HEK293 (cell line): ENCODE measurements around the gene CPSF2.

Source experiments
- CTCF ChIA-PET: fragments of 350-600 bp; formaldehyde crosslinking; extraction: SDS; loops from one replicate; lab custom pipeline; 2021; ENCODE audit warnings: antibody characterized with exemption; lab: Yijun Ruan, JAX
- POLR2A ChIA-PET: fragments of 300-600 bp; formaldehyde crosslinking; extraction: SDS; loops from one replicate; lab custom pipeline; 2020; ENCODE audit warnings: antibody characterized with exemption, inconsistent platforms; lab: Yijun Ruan, JAX
- H3K27ac ChIP-seq: fragments of 200-500 bp; sonication (Bioruptor generic); 2 replicates; pipeline ENCODE4 v1.5.1; 2014; ENCODE audit warnings: low read depth, low read length, control low read depth, inconsistent platforms; ENCODE audit errors: extremely low read depth
- H3K36me3 ChIP-seq, 2 experiments: fragments of 200-500 bp in 1 of 2; sonication (Bioruptor generic) in 1 of 2; 1 replicate in 1 of 2; 2 replicates in 1 of 2; pipeline ENCODE4 v1.5.1; 2014 to 2017; ENCODE audit warnings: inconsistent platforms in 2 of 2, low read length in 2 of 2; ENCODE audit not compliant: control insufficient read depth in 2 of 2, insufficient read depth in 1 of 2
- H3K4me1 ChIP-seq: fragments of 200-500 bp; sonication (Bioruptor generic); 2 replicates; pipeline ENCODE4 v1.5.1; 2014; ENCODE audit warnings: mild to moderate bottlenecking, low read length, inconsistent platforms; ENCODE audit not compliant: control insufficient read depth, insufficient read depth
- H3K4me3 ChIP-seq: 2 replicates; pipeline ENCODE4 v1.5.1; 2011; ENCODE audit warnings: low read depth, mild to moderate bottlenecking, control low read depth, low read length, moderate library complexity
- H3K9me3 ChIP-seq: fragments of 200-500 bp; sonication (Bioruptor generic); 2 replicates; pipeline ENCODE4 v1.5.1; 2014; ENCODE audit warnings: low read depth, low read length, inconsistent platforms; ENCODE audit not compliant: control insufficient read depth, insufficient read depth
- BCL11B ChIP-seq: fragments of 450-650 bp; formaldehyde crosslinking; IDR thresholded peaks from 2 replicates; pipeline ENCODE4 v1.5.1; 2016; ENCODE audit warnings: low read depth, missing biosample characterization, missing genetic modification characterization
- EGR2 ChIP-seq: fragments of 450-650 bp; formaldehyde crosslinking; IDR thresholded peaks from 2 replicates; pipeline ENCODE4 v1.5.1; 2016; ENCODE audit warnings: low read depth, missing biosample characterization, missing genetic modification characterization
- GFI1B ChIP-seq: fragments of 450-650 bp; formaldehyde crosslinking; IDR thresholded peaks from 2 replicates; pipeline ENCODE4 v1.5.1; 2016; ENCODE audit warnings: missing biosample characterization, missing genetic modification characterization
- HOXA7 ChIP-seq: sonication (generic); formaldehyde crosslinking; IDR thresholded peaks from 2 replicates; pipeline ENCODE4 v1.8.1; 2022; ENCODE audit warnings: missing genetic modification reagents, borderline replicate concordance
- IKZF3 ChIP-seq: fragments of 450-650 bp; IDR thresholded peaks from 2 replicates; pipeline ENCODE4 v1.5.0; 2018; ENCODE audit warnings: missing biosample characterization, mild to moderate bottlenecking, missing genetic modification characterization, moderate library complexity
- MEIS1 ChIP-seq: sonication (generic); formaldehyde crosslinking; IDR thresholded peaks from 2 replicates; pipeline ENCODE4 v1.8.1; 2022; ENCODE audit warnings: missing genetic modification reagents, mild to moderate bottlenecking, borderline replicate concordance
- MYNN ChIP-seq: fragments of 450-650 bp; formaldehyde crosslinking; IDR thresholded peaks from 2 replicates; pipeline ENCODE4 v1.5.1; 2016; ENCODE audit warnings: missing biosample characterization, missing genetic modification characterization, borderline replicate concordance
- OSR2 ChIP-seq: fragments of 450-650 bp; formaldehyde crosslinking; IDR thresholded peaks from 2 replicates; pipeline ENCODE4 v1.5.1; 2016; ENCODE audit warnings: missing biosample characterization, missing genetic modification characterization
- SALL2 ChIP-seq: fragments of 450-650 bp; formaldehyde crosslinking; IDR thresholded peaks from 2 replicates; pipeline ENCODE4 v1.5.0; 2017; ENCODE audit warnings: missing biosample characterization, mild to moderate bottlenecking, missing genetic modification characterization, borderline replicate concordance
- SP7 ChIP-seq: fragments of 450-650 bp; formaldehyde crosslinking; IDR thresholded peaks from 2 replicates; pipeline ENCODE4 v1.5.1; 2016; ENCODE audit warnings: missing biosample characterization, missing genetic modification characterization
- ZBTB21 ChIP-seq: fragments of 450-650 bp; formaldehyde crosslinking; IDR thresholded peaks from 2 replicates; pipeline ENCODE4 v1.5.1; 2017; ENCODE audit warnings: missing biosample characterization, missing genetic modification characterization
- ZNF157 ChIP-seq: fragments of 450-650 bp; formaldehyde crosslinking; IDR thresholded peaks from 2 replicates; pipeline ENCODE4 v1.5.1; 2016; ENCODE audit warnings: missing biosample characterization, missing genetic modification characterization
- ZNF16 ChIP-seq: fragments of 450-650 bp; formaldehyde crosslinking; IDR thresholded peaks from 2 replicates; pipeline ENCODE4 v1.5.1; 2016; ENCODE audit warnings: low read depth, missing biosample characterization, missing genetic modification characterization
- ZNF214 ChIP-seq: fragments of 450-650 bp; formaldehyde crosslinking; IDR thresholded peaks from 2 replicates; pipeline ENCODE4 v1.5.1; 2017; ENCODE audit warnings: missing biosample characterization, mild to moderate bottlenecking, missing genetic modification characterization, borderline replicate concordance
- ZNF223 ChIP-seq: fragments of 450-650 bp; formaldehyde crosslinking; IDR thresholded peaks from 2 replicates; pipeline ENCODE4 v1.5.1; 2016; ENCODE audit warnings: missing biosample characterization, missing genetic modification characterization
- ZNF248 ChIP-seq: fragments of 450-650 bp; formaldehyde crosslinking; IDR thresholded peaks from 2 replicates; pipeline ENCODE4 v1.5.1; 2017; ENCODE audit warnings: missing biosample characterization, missing genetic modification characterization
- ZNF341 ChIP-seq: fragments of 450-650 bp; formaldehyde crosslinking; IDR thresholded peaks from 2 replicates; pipeline ENCODE4; 2016; ENCODE audit warnings: low read depth, missing biosample characterization, missing genetic modification characterization
- ZNF404 ChIP-seq: fragments of 450-650 bp; formaldehyde crosslinking; IDR thresholded peaks from 2 replicates; pipeline ENCODE4 v1.5.1; 2017; ENCODE audit warnings: missing biosample characterization, missing genetic modification characterization
- ZNF514 ChIP-seq: fragments of 450-650 bp; formaldehyde crosslinking; IDR thresholded peaks from 2 replicates; pipeline ENCODE4 v1.5.1; 2016; ENCODE audit warnings: missing biosample characterization, missing genetic modification characterization
- ZNF530 ChIP-seq: fragments of 450-650 bp; formaldehyde crosslinking; IDR thresholded peaks from 2 replicates; pipeline ENCODE4 v1.5.1; 2016; ENCODE audit warnings: low read depth, missing biosample characterization, missing genetic modification characterization
- ZNF544 ChIP-seq: fragments of 450-650 bp; formaldehyde crosslinking; IDR thresholded peaks from 2 replicates; pipeline ENCODE4 v1.5.0; 2017; ENCODE audit warnings: missing biosample characterization, missing genetic modification characterization
- ZNF548 ChIP-seq: fragments of 450-650 bp; formaldehyde crosslinking; IDR thresholded peaks from 2 replicates; pipeline ENCODE4 v1.5.1; 2016; ENCODE audit warnings: missing biosample characterization, missing genetic modification characterization
- ZNF558 ChIP-seq: fragments of 450-650 bp; formaldehyde crosslinking; IDR thresholded peaks from 2 replicates; pipeline ENCODE4 v1.5.1; 2016; ENCODE audit warnings: missing biosample characterization, missing genetic modification characterization
- ZNF561 ChIP-seq: fragments of 450-650 bp; IDR thresholded peaks from 2 replicates; pipeline ENCODE4 v1.5.1; 2018; ENCODE audit warnings: missing biosample characterization, missing genetic modification characterization, borderline replicate concordance
- ZNF571 ChIP-seq: fragments of 450-650 bp; formaldehyde crosslinking; IDR thresholded peaks from 2 replicates; pipeline ENCODE4 v1.5.0; 2017; ENCODE audit warnings: missing biosample characterization, missing genetic modification characterization
- ZNF785 ChIP-seq: fragments of 450-650 bp; formaldehyde crosslinking; IDR thresholded peaks from 2 replicates; pipeline ENCODE4 v1.5.1; 2016; ENCODE audit warnings: missing biosample characterization, missing genetic modification characterization
- TF ChIP-seq, protein P1 (sequence below): fragments of 450-650 bp; formaldehyde crosslinking; IDR thresholded peaks from 2 replicates; pipeline ENCODE4 v1.5.0; 2017; ENCODE audit warnings: missing biosample characterization, missing genetic modification characterization, borderline replicate concordance
- TF ChIP-seq, protein P2 (sequence below): fragments of 450-650 bp; formaldehyde crosslinking; optimal IDR thresholded peaks from 2 replicates; pipeline ENCODE3; 2016; ENCODE audit warnings: missing biosample characterization, mild to moderate bottlenecking, missing genetic modification characterization
- TF ChIP-seq, protein P3 (sequence below): fragments of 450-650 bp; formaldehyde crosslinking; IDR thresholded peaks from 2 replicates; pipeline ENCODE4 v1.5.1; 2017; ENCODE audit warnings: missing biosample characterization, mild to moderate bottlenecking, missing genetic modification characterization, moderate library complexity
- TF ChIP-seq, protein P4 (sequence below): fragments of 450-650 bp; formaldehyde crosslinking; IDR thresholded peaks from 2 replicates; pipeline ENCODE4 v1.5.1; 2016; ENCODE audit warnings: missing biosample characterization, missing genetic modification characterization
- TF ChIP-seq, protein P5 (sequence below): fragments of 450-650 bp; formaldehyde crosslinking; IDR thresholded peaks from 2 replicates; pipeline ENCODE4 v1.5.1; 2016; ENCODE audit warnings: missing biosample characterization, missing genetic modification characterization

The CPSF2 gene

DNA sequence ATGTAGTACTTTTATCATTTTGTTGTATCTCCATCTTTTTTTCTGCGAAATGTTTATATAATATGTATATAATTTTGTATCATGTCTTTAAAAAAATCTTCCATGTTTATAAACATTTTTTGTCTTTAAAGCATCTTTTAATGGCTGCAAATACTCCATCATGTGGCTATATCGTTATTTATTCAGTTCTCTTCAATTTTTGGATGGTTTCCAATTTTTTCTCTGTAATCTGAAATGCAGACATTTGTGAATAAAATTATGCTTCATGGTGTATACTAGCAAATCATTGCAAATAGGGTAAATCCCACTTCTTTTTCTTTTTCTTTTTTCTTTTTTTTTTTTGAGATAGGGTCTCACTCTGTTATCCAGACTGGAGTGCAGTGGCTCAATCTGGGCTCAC, 54.0 kb downstream of the CPSF2 start:
- Histone ChIP-seq H3K27ac (no peak overlapping the region), H3K36me3 (no peaks in the 10 kb centered on the region), H3K9me3 (no peaks in the 10 kb centered on the region), H3K4me1 (no peaks in the 10 kb centered on the region), H3K4me3 (no peak overlapping the region)
- POLR2A ChIA-PET, result no interaction called here
- CTCF ChIA-PET, result no interaction called here
- TF ChIP-seq ZNF571 (tag by site-specific recombination) (no peak), ZNF561 (tag by site-specific recombination) (no peak), ZNF248 (tag by site-specific recombination) (no peak), ZNF514 (tag by site-specific recombination) (no peak), ZNF558 (tag by site-specific recombination) (no peak), ZBTB21 (tag by site-specific recombination) (no peak), MYNN (no peak), ZNF223 (tag by site-specific recombination) (no peak), SALL2 (no peak), ZNF341 (tag by site-specific recombination) (no peak), EGR2 (no peak), ZNF785 (no peak), ZNF544 (tag by site-specific recombination) (no peak), ZNF530 (tag by site-specific recombination) (no peak), ZNF404 (tag by site-specific recombination) (no peak)
- TF ChIP-seq, protein P1, sequence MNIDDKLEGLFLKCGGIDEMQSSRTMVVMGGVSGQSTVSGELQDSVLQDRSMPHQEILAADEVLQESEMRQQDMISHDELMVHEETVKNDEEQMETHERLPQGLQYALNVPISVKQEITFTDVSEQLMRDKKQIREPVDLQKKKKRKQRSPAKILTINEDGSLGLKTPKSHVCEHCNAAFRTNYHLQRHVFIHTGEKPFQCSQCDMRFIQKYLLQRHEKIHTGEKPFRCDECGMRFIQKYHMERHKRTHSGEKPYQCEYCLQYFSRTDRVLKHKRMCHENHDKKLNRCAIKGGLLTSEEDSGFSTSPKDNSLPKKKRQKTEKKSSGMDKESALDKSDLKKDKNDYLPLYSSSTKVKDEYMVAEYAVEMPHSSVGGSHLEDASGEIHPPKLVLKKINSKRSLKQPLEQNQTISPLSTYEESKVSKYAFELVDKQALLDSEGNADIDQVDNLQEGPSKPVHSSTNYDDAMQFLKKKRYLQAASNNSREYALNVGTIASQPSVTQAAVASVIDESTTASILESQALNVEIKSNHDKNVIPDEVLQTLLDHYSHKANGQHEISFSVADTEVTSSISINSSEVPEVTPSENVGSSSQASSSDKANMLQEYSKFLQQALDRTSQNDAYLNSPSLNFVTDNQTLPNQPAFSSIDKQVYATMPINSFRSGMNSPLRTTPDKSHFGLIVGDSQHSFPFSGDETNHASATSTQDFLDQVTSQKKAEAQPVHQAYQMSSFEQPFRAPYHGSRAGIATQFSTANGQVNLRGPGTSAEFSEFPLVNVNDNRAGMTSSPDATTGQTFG (tag by site-specific recombination), result no peak
- TF ChIP-seq, protein P2, sequence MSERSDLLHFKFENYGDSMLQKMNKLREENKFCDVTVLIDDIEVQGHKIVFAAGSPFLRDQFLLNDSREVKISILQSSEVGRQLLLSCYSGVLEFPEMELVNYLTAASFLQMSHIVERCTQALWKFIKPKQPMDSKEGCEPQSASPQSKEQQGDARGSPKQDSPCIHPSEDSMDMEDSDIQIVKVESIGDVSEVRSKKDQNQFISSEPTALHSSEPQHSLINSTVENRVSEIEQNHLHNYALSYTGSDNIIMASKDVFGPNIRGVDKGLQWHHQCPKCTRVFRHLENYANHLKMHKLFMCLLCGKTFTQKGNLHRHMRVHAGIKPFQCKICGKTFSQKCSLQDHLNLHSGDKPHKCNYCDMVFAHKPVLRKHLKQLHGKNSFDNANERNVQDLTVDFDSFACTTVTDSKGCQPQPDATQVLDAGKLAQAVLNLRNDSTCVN, result no peak
- TF ChIP-seq, protein P3, sequence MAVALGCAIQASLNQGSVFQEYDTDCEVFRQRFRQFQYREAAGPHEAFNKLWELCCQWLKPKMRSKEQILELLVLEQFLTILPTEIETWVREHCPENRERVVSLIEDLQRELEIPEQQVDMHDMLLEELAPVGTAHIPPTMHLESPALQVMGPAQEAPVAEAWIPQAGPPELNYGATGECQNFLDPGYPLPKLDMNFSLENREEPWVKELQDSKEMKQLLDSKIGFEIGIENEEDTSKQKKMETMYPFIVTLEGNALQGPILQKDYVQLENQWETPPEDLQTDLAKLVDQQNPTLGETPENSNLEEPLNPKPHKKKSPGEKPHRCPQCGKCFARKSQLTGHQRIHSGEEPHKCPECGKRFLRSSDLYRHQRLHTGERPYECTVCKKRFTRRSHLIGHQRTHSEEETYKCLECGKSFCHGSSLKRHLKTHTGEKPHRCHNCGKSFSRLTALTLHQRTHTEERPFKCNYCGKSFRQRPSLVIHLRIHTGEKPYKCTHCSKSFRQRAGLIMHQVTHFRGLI (tag by site-specific recombination), result no peak

DNA sequence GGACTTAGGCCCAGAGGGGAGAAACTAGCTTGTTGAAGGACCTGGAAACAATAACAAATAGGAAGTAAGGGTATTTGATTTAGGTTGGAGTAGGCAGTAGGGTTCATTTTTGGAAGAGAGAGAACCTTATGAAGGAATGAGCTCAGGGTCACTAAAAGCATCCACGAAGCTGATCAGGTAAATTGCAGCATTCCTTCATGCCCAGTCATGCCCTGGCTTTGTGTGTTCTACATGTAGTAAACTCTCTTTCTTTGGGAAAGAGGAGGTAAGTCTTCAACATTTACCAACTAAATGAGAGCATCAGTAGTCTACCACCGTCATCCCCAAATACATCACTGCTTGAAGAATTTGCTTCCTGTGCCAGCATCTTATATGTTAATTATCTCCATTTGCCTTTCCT, 54.7 kb downstream of the CPSF2 start:
- Histone ChIP-seq H3K4me1 (no peaks in the 10 kb centered on the region), H3K9me3 (no peaks in the 10 kb centered on the region), H3K36me3 (no peaks in the 10 kb centered on the region), H3K4me3 (no peak overlapping the region), H3K27ac (no peak overlapping the region)
- ChIA-PET CTCF (no interaction called here), POLR2A (no interaction called here)
- TF ChIP-seq, protein P4, sequence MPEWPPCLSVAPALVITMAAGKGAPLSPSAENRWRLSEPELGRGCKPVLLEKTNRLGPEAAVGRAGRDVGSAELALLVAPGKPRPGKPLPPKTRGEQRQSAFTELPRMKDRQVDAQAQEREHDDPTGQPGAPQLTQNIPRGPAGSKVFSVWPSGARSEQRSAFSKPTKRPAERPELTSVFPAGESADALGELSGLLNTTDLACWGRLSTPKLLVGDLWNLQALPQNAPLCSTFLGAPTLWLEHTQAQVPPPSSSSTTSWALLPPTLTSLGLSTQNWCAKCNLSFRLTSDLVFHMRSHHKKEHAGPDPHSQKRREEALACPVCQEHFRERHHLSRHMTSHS (tag by site-specific recombination), result no peak
- TF ChIP-seq OSR2 (tag by site-specific recombination) (no peak), MEIS1 (CRISPR knock-in tag) (no peak), ZNF214 (tag by site-specific recombination) (no peak), HOXA7 (CRISPR knock-in tag) (no peak), ZNF157 (no peak), BCL11B (tag by site-specific recombination) (no peak), SP7 (no peak), ZNF548 (no peak), ZNF16 (no peak), GFI1B (tag by site-specific recombination) (no peak), IKZF3 (no peak)
- TF ChIP-seq, protein P5, sequence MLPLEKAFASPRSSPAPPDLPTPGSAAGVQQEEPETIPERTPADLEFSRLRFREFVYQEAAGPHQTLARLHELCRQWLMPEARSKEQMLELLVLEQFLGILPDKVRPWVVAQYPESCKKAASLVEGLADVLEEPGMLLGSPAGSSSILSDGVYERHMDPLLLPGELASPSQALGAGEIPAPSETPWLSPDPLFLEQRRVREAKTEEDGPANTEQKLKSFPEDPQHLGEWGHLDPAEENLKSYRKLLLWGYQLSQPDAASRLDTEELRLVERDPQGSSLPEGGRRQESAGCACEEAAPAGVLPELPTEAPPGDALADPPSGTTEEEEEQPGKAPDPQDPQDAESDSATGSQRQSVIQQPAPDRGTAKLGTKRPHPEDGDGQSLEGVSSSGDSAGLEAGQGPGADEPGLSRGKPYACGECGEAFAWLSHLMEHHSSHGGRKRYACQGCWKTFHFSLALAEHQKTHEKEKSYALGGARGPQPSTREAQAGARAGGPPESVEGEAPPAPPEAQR, result no peak
